Measurements from ENCODE around the gene AMZ2.
"Not testable (repeated sequence)": the region's sequence is repeated elsewhere in the genome, so short reads cannot be mapped to it uniquely, and the experiment has no call there.

DNA sequence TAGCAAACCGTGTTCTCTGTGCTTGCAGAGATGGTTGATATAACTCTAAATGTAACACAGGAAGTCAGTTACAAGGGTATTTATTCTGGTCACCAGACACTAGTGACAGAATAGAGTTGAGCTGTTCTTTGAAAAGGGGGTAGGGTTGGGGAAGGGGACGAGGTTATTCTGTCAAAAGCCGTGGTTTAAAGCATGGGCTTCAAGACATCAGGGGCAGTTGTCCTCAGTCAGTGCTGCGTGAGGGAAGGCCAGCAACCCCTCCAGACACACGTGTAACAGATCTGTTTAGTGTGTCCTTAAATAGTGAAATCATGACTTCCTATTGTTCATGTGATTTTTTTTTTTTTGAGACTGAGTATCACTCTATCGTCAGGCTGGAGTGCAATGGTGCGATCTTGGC is 5.6 kb downstream of the AMZ2 start:
- not testable (repeated sequence) for TF ChIP-seq EP300 (IDR thresholded peaks at IDR 0.05; ENCODE audit: low read depth)
- TF ChIP-seq, protein P1, sequence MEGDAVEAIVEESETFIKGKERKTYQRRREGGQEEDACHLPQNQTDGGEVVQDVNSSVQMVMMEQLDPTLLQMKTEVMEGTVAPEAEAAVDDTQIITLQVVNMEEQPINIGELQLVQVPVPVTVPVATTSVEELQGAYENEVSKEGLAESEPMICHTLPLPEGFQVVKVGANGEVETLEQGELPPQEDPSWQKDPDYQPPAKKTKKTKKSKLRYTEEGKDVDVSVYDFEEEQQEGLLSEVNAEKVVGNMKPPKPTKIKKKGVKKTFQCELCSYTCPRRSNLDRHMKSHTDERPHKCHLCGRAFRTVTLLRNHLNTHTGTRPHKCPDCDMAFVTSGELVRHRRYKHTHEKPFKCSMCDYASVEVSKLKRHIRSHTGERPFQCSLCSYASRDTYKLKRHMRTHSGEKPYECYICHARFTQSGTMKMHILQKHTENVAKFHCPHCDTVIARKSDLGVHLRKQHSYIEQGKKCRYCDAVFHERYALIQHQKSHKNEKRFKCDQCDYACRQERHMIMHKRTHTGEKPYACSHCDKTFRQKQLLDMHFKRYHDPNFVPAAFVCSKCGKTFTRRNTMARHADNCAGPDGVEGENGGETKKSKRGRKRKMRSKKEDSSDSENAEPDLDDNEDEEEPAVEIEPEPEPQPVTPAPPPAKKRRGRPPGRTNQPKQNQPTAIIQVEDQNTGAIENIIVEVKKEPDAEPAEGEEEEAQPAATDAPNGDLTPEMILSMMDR (IDR thresholded peaks at IDR 0.05), result not testable (repeated sequence)

Data from transverse colon (tissue), 3 donors.